RWPE2 (cell line): ENCODE measurements around the gene C2CD3.

Experiments
- ATAC-seq: fragments of 200-7000 bp; cut with Tn5 transposase; 3 replicates; pipeline ENCODE4 v1.9.1; 2021; ENCODE audit warnings: low read depth
- DNase-seq: peaks from one replicate; pipeline ENCODE4 v3.0.0-alpha.2; 2020; ENCODE audit warnings: low spot score
- H3K27ac ChIP-seq: fragments of 450-650 bp; 2 replicates; pipeline ENCODE4 v1.5.1; 2017; ENCODE audit warnings: mild to moderate bottlenecking; ENCODE audit not compliant: poor library complexity, severe bottlenecking
- H3K27me3 ChIP-seq: fragments of 250-450 bp; sonication (Bioruptor Pico); 2 replicates; pipeline ENCODE4 v1.5.1; 2021; ENCODE audit warnings: mild to moderate bottlenecking, moderate library complexity; ENCODE audit not compliant: insufficient read depth, poor library complexity, severe bottlenecking
- H3K36me3 ChIP-seq: fragments of 250-450 bp; sonication (Bioruptor Pico); 2 replicates; pipeline ENCODE4 v1.5.1; 2020; ENCODE audit warnings: low read depth, mild to moderate bottlenecking, moderate library complexity
- H3K4me1 ChIP-seq: fragments of 250-450 bp; sonication (Bioruptor Pico); 2 replicates; pipeline ENCODE4 v1.5.1; 2021; ENCODE audit warnings: mild to moderate bottlenecking, moderate library complexity; ENCODE audit not compliant: insufficient read depth, poor library complexity, severe bottlenecking
- H3K4me3 ChIP-seq: fragments of 250-450 bp; sonication (Bioruptor Pico); 2 replicates; pipeline ENCODE4 v1.5.1; 2021; ENCODE audit warnings: mild to moderate bottlenecking, moderate library complexity; ENCODE audit not compliant: severe bottlenecking
- H3K9me3 ChIP-seq: fragments of 250-450 bp; sonication (Bioruptor Pico); 2 replicates; pipeline ENCODE4 v1.5.1; 2021; ENCODE audit warnings: mild to moderate bottlenecking, moderate library complexity; ENCODE audit not compliant: severe bottlenecking
- TF ChIP-seq, protein P1 (sequence below): fragments of 450-650 bp; IDR thresholded peaks from one replicate; pipeline ENCODE4 v1.5.1; 2017; ENCODE audit warnings: mild to moderate bottlenecking, moderate library complexity; ENCODE audit not compliant: poor library complexity, severe bottlenecking

C2CD3 gene

DNA sequence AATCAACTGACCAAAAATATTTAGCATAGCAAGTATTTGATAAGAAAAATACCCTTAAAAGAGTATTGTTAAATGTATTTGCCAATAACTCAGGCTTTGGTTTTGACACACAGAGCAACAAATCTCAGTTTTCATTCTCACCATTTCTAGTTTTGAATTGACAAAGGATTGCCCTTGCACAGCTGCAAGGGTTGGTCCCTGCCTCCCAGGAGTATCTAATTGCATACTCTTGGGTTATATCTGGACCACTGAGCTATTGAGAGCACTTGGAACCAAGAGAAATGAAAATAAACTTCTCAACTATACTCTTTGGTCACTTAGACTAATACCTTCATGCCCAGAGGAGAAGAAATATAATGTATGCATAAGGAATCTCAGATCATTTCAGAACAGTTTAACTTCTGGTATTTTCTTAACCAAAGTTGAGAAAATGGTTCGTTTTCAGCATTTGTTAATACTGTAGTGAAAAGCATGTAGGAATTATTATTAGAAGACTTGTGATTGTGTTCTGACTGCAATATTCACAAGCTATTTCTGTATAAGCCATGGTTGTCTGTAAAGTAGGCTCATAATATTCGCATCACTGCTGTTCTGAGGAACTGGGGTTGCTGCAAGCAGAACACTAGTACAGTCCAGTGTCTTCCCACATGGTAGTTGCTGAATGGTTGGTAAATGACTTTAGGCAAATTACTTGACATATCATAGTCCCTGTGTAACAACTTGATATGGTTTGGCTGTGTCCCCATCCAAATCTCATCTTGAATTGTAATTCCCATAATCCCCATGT is 7.9 kb downstream of the C2CD3 start:
- TF ChIP-seq, protein P1, sequence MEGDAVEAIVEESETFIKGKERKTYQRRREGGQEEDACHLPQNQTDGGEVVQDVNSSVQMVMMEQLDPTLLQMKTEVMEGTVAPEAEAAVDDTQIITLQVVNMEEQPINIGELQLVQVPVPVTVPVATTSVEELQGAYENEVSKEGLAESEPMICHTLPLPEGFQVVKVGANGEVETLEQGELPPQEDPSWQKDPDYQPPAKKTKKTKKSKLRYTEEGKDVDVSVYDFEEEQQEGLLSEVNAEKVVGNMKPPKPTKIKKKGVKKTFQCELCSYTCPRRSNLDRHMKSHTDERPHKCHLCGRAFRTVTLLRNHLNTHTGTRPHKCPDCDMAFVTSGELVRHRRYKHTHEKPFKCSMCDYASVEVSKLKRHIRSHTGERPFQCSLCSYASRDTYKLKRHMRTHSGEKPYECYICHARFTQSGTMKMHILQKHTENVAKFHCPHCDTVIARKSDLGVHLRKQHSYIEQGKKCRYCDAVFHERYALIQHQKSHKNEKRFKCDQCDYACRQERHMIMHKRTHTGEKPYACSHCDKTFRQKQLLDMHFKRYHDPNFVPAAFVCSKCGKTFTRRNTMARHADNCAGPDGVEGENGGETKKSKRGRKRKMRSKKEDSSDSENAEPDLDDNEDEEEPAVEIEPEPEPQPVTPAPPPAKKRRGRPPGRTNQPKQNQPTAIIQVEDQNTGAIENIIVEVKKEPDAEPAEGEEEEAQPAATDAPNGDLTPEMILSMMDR = no peak
- Histone ChIP-seq H3K27me3 (no peaks in the 10 kb centered on the region), H3K4me3 (no peak overlapping the region), H3K36me3 (peaks cover 49% of the 10 kb centered on the region), H3K4me1 (peaks cover 2% of the 10 kb centered on the region), H3K9me3 (no peaks in the 10 kb centered on the region), H3K27ac (no peak overlapping the region)
- ATAC-seq (no peak), DNase-seq (no peak)

GRCh38 chr11:74159642-74160041 is 11.2 kb downstream of the C2CD3 start:
- peak; percentile 45; the same call in 2 of the 3 replicates for ATAC-seq
- TF ChIP-seq, protein P1 = no peak
- Histone ChIP-seq H3K27me3 (no peaks in the 10 kb centered on the region), H3K4me1 (peaks cover 21% of the 10 kb centered on the region), H3K27ac (no peak overlapping the region), H3K36me3 (peaks cover 20% of the 10 kb centered on the region), H3K9me3 (no peaks in the 10 kb centered on the region), H3K4me3 (no peak overlapping the region)
- no peak for DNase-seq

DNA sequence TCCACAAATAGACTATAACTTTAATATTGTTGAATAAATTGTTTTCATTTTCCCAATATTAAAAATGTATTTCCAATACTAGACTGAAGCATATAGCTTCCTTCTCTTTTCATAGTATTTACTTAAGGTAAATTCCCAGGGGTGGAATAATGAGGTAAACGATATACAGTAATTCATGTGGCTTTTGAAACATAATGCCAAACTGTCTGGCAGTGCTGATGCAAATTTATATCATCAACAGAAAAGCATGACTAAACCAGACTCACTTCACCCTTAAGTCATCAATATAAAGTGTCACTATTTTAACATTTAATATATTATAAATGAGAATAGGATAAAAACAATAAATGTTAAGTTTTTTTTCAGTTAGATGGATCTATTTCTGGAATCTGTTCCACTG is 13.6 kb downstream of the C2CD3 start:
- no peak for DNase-seq
- TF ChIP-seq, protein P1 = no peak
- Histone ChIP-seq H3K4me1 (peaks cover 29% of the 10 kb centered on the region), H3K36me3 (peaks cover 9% of the 10 kb centered on the region), H3K9me3 (no peaks in the 10 kb centered on the region), H3K27ac (peak overlapping the region; percentile 20), H3K27me3 (no peaks in the 10 kb centered on the region), H3K4me3 (no peak overlapping the region)
- peak; percentile 67 for ATAC-seq

DNA sequence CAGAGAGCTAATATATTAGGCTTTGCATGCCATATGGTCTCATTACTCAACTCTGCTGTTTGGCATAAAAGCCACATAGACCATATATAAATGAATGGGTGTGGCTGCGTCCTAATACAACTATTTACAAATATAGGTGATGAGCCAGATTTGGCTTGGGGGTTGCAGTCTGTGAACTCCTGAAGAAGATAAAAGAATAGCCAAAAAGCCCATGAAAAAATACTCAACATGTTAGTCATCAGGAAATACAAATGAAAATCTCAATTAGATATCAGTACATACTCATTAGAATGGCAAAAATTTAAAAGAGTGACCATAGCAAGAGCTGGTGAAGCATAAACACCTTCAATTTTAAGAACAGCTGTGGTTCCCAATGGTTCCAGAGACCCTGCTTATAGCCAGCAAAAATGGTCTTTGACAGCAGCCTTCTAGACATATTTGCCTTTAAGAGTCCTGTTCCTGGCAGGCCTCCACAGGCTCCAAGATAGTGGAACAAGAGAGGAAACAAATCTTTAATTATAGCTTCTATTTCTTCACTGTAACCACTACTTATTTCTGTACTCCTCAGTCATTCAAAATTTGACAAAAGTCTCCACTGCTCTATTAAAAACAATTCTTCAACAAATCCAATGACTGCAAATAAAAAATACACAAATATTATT is 16.1 kb downstream of the C2CD3 start:
- H3K9me3 ChIP-seq = no peaks in the 10 kb centered on the region
- H3K4me3 ChIP-seq = no peak overlapping the region
- H3K4me1 ChIP-seq = peaks cover 29% of the 10 kb centered on the region
- TF ChIP-seq, protein P1 = no peak
- peaks cover 3% of the 10 kb centered on the region for H3K36me3 ChIP-seq
- peak; percentile 84 for ATAC-seq
- peak overlapping the region; percentile 78 for H3K27ac ChIP-seq
- no peaks in the 10 kb centered on the region for H3K27me3 ChIP-seq
- no peak for DNase-seq
